Measurements from ENCODE around the gene TAP1.
"Not testable (repeated sequence)": the region's sequence is repeated elsewhere in the genome, so short reads cannot be mapped to it uniquely, and the experiment has no call there.

Gene TAP1, protein sequence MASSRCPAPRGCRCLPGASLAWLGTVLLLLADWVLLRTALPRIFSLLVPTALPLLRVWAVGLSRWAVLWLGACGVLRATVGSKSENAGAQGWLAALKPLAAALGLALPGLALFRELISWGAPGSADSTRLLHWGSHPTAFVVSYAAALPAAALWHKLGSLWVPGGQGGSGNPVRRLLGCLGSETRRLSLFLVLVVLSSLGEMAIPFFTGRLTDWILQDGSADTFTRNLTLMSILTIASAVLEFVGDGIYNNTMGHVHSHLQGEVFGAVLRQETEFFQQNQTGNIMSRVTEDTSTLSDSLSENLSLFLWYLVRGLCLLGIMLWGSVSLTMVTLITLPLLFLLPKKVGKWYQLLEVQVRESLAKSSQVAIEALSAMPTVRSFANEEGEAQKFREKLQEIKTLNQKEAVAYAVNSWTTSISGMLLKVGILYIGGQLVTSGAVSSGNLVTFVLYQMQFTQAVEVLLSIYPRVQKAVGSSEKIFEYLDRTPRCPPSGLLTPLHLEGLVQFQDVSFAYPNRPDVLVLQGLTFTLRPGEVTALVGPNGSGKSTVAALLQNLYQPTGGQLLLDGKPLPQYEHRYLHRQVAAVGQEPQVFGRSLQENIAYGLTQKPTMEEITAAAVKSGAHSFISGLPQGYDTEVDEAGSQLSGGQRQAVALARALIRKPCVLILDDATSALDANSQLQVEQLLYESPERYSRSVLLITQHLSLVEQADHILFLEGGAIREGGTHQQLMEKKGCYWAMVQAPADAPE

DNA sequence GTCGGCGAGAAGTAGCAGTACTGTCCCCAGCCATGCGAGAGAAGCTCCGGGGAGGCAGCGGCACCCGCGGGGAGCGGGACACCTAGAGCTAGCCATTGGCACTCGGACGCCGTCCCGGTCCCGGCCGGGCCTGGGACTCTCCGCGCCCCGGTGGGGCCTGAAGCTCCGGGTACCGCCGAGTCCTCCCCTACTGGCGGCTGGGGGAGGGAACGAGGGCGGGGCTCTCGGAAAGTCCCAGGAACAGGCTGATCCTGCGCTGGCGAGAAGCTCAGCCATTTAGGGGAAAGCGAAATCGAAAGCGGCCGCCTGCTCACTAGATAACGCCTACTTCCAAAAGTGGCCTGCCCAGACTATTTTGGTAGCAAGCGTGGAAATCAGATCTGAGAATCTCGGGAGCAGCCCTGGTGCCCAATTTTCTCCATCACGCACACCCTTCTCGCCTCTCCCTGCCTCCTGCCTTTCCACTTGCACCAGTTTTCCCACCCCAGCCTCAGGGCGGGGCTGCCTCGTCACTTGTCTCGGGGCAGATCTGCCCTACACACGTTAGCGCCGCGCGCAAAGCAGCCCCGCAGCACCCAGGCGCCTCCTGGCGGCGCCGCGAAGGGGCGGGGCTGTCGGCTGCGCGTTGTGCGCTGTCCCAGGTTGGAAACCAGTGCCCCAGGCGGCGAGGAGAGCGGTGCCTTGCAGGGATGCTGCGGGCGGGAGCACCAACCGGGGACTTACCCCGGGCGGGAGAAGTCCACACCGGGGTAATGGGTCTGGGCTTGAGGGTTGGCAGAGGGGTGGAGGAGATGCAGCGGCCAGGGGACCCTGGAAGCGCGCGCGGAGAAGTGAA, at the start of gene TAP1, which contains the start of gene PSMB9:
Gene TAP1 (minus strand): TSS at position 164 of the 835 bp plus-strand sequence. CDS start 68 bp downstream, at position 96.
Gene PSMB9 (plus strand): TSS at position 652 of the 835 bp plus-strand sequence. CDS start 38 bp downstream, at position 690.
- DNase-seq (ENCODE audit: low read depth), result peak; percentile 57

GRCh38 chr6:32895006-32895345, 41.5 kb upstream of the TAP1 start:
- no peak for DNase-seq (ENCODE audit: low read depth)

DNA sequence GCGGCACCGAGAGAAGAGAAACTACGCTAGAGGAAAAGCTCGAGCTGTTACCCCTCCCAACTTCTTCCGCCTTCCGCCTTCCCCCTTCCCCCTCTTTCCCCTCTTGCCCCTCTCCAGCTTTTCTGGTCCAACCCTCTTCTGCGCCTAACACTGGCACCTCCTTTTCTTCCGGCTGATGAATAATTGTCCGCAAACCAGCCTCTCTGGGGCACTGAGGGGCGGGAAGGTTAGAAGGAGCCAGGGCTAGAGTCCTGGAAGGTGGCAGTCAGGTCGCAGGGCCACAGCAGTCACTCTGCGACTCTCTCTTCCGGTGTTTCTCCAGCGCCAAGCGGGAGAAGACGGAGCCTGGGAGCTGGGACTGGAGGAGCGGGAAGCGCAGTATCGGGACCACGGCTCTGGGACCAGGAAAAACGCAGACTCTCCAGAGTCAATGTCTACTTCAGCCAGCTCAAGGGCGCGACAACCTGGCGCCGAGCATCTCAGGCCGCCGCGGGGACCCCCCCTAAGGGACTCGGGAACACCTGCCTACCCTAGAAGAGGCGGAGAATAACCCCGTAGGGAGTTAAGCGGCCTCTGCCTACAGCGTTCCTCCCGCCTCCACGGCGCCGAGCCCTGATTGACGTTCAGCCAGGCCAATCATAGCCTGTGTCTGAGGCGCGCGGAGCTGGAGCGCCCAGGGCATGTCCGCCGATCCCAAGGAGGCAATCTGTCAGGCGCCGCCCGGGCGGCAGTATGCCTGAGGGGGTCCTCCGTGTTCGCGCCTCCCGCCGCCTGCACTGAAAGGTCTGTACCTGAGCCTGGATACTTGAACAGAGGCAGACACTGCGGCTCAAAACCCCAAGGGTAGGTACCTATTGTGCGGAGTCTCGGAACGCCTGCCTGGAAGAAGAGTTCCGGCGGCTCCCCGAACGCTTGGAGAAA, 40.8 kb upstream of the TAP1 start:
- peak; percentile 60 for DNase-seq (ENCODE audit: low read depth)

DNA sequence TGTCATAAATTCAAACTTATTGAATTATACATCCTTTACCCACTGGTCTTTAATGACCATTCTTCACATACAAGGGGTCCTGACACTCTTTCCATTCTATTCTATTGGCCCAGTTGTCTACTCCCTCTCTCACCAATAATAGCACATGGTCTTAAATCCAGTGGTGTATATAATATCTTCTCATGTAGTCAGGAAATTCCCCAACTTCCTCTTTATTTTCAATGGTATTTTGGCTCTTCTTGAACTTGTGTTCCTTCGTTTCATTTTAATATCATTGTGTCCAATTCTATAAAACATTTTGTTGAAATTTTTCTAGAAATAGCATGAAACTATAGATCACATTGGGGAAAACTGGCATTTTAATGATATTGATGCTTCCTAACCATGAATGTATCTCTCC, 37.3 kb upstream of the TAP1 start:
- no peak for DNase-seq (ENCODE audit: low read depth)

DNA sequence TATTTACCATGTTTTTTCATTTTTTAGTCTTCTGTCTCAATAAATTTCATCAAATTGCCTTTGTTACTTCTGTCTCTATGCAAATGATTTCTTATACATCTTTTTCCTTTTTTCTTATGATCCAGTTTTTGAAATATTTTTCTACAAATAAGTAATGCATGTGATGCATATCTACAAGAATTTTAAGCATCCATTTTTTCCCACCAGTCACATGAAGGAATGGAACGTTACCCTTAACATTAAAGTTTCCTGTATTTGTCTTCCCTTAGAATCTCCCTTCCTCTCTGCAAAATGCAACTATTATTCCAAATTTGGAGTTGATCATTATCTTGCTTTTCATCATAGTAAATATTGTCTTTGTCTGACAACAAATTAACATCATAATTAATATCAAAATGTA, 36.0 kb upstream of the TAP1 start:
- DNase-seq (ENCODE audit: low read depth), result no peak

- DNase-seq (ENCODE audit: low read depth), result no peak
Observed at GRCh38 chr6:32888576-32888975, 35.1 kb upstream of the TAP1 start.

- no peak for DNase-seq (ENCODE audit: low read depth)
Observed at GRCh38 chr6:32887616-32888015, 34.1 kb upstream of the TAP1 start.

DNA sequence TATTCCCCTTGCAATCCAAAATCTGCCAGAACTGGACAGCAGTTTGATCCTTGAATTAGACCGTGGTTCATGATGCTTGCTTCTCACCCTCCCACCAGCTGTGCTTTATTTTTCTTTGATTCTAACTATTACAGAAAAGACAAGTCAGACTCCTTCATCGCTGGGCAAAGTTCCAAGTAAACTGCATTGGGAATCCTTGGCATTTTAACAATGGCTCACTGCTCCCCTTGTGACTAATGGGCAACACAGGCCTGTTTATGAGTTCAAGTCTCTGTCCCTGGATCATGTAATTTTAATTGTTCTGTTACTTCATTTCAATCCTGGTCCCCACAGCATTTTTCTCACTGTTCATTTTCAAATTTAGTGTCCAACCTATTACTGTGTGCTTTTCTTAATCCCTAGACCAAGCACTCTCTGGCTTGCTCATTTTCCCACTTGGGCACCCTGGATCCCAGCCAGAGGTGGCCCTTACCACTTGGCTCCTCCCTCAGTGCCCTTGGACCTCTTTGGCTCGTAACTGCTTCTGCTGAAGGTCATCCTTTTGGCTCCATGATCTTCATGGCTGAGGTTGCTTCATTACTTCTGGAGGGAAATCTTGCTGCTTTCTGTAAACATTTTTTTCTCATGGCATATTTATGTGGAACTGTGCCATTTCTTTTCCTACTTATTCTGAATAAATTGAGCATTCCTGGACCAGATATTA, 33.3 kb upstream of the TAP1 start:
- DNase-seq (ENCODE audit: low read depth), result peak; percentile 42

- DNase-seq (ENCODE audit: low read depth), result peak; percentile 30
Observed at GRCh38 chr6:32885698-32886286, 32.3 kb upstream of the TAP1 start.

DNA sequence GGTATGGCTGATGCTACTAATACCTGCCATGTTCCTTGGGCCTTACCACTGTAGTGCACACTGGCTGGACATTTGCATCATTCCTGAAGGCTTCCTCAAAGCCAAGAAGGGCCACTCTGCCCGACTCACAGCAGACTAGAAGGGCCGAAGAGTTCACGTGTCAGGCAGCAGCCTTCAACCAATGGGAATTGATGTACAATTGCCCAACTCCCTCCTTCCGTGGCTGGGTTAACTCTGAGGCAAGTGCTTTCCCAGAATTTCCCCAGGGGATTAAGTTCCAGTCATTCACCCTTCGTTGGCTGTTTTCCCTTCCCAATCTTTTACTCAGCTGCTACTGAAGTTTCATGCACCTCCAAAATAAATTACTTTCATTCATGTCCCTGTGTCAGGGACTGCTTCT, 30.3 kb upstream of the TAP1 start:
- DNase-seq (ENCODE audit: low read depth), result no peak

- DNase-seq (ENCODE audit: low read depth), result peak; percentile 35
Observed at GRCh38 chr6:32882879-32883250, 29.4 kb upstream of the TAP1 start.

GRCh38 chr6:32880962-32881361, 27.5 kb upstream of the TAP1 start:
- not testable (repeated sequence) for DNase-seq (ENCODE audit: low read depth)

DNA sequence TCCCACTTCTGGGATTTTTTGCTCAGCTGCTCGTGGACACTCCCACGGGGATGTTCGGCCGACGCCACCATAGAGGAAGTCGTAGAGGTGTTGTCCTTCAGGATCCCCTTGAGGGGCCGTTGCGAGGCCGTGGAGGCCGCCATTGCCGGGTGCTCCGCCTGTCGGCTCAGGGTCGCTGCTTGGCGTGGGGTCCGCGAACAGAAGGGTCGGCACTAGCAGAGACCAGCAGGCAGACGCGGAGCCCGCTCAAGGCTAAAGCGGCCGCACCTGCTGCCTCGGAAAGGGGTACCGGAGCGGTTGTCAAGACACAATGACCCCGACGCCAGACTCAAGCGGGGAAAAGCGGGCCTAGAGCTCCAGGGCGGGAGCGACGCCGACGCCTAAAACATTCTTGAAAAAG, 26.2 kb upstream of the TAP1 start:
- no peak for DNase-seq (ENCODE audit: low read depth)

DNA sequence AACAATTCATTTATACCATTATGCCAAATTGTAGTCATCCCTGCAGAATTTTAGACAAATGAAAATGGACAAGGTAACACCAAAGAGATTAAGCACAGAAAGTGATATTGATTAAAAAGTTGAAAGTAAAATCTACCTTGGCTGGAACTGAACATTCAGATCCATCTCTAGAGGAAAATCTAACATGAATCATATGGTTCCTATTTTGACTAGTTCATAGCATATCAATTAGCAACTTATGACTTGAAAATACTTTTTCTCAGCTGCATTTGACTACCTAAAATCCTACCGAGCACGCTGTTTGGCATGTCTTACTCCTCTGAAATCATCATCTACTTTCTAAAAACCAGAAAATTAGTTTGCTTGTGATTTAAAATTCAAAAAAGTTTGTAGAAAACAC, 23.1 kb upstream of the TAP1 start:
- DNase-seq (ENCODE audit: low read depth), result no peak

GRCh38 chr6:32873947-32874346, 20.4 kb upstream of the TAP1 start:
- DNase-seq (ENCODE audit: low read depth), result not testable (repeated sequence)

DNA sequence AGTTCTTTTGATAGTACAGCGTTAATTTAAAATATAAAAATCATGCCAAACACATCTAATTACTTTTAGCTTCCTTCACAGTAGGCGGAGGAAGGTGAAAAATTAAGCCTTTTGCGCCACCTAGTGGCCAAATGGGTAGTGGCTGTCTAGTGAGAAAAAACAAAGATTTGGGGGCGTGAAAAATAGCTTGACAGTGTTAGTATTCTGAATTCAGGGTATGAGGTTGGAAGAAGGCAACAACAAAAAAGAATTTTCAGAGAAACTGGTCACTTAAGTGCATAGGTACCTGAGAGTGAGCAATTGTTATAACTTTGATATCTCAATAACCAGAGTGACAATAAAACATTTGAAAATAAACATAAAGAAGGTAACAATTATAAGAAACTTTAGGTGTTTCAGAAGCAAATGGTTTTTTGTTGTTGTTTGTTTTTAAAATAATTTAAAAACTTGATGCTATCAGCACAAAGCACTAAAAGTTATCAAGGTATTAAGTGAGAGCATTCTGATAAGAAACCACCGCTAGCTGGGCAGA, 14.8 kb upstream of the TAP1 start:
- DNase-seq (ENCODE audit: low read depth), result no peak

DNA sequence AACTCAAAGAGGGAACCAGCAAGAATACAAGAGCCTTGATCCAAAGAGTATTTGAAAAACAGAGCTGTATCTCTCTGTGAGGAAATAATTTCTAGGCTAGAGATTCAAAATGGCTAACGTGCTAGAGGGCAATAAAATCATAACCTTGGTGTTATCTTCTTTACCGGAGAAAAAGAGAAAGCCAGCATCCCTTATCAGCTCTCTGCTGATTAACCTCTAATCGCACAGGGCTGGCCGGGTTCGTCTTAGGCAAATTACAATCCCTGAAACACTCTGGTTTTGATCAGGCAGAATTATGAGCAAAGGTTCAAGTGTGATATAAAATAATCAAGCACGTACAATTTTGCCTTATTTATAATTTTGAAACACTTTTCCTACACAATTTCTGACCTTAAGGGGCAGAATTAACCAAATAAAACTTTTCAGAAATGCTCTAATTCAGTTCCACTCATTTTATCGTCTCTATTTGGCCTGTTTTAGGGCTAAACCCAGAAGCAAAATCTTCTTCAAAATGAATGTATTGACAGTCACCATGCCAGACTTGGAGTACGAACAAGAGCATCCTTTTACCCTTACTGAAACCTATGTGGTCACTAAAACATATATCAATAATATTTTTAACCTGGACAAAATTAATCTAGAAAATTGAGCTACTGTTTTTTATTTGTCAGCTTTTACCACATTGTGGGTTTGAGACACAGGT, 14.2 kb upstream of the TAP1 start:
- DNase-seq (ENCODE audit: low read depth), result no peak

DNA sequence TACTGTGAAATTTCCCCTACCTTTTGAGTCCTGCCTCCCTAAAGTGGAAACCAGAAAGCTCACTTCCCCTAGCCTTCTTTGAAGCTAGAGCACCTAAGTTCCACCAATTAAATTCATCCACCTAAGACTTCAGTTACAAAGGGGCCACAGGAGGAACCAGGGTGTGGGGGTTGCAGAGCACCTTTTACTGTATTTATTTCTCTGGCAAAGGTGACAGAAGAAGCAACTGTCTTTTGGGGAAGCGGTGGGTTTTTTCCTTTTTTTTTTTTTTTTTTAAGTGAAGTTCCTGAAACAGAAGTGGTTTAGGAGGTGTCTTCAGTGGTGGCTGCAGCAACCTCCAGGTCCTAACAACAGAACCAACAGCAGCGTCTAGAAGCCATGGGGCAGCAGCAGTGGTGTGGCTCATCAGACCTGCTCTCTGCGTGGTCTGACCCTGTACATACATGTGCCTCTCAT, 13.5 kb upstream of the TAP1 start:
- DNase-seq (ENCODE audit: low read depth), result no peak

- DNase-seq (ENCODE audit: low read depth), result no peak
Observed at GRCh38 chr6:32865724-32866443, 12.4 kb upstream of the TAP1 start.

Data from non-pigmented ciliary epithelial cell (primary cell).